Keratinocyte (primary cell): ENCODE results near the gene FSD1.

Source experiments
- EZH2 ChIP-seq: IDR thresholded peaks from one replicate; pipeline ENCODE4 v1.6.1; 2012; ENCODE audit warnings: inconsistent platforms, mild to moderate bottlenecking, low read length, moderate library complexity
- TF ChIP-seq, protein P1 (sequence below), 3 experiments: IDR thresholded peaks in 1 of 3; conservative IDR thresholded peaks in 1 of 3; optimal IDR thresholded peaks in 1 of 3; 2 replicates in 2 of 3; 3 replicates in 1 of 3; pipeline versions ENCODE3 to v1.5.1; 2011; ENCODE audit warnings: low read length in 3 of 3, mild to moderate bottlenecking in 3 of 3, moderate library complexity in 2 of 3, control low read depth in 1 of 3, inconsistent platforms in 1 of 3; ENCODE audit not compliant: insufficient read depth in 2 of 3; ENCODE audit errors: extremely low read depth in 1 of 3

DNA sequence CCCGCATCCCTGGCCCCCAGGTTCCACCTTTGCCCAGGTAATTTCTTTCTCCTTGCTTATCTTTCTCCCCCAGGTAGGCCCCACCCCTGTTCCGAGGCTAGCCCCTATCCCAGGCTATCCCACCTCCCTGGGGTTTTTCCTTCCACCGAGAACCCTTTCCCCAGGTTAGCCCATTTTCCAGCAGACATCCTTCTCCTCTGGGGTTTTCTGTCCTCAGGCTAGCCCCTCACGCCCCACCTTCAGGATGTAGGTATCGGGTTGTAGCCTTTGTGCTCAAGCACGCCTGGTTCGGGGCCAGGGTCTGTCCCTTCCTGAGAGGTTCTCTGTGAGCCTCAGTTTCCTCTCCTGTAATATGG is 837 bp downstream of the FSD1 start:
- TF ChIP-seq, protein P1, sequence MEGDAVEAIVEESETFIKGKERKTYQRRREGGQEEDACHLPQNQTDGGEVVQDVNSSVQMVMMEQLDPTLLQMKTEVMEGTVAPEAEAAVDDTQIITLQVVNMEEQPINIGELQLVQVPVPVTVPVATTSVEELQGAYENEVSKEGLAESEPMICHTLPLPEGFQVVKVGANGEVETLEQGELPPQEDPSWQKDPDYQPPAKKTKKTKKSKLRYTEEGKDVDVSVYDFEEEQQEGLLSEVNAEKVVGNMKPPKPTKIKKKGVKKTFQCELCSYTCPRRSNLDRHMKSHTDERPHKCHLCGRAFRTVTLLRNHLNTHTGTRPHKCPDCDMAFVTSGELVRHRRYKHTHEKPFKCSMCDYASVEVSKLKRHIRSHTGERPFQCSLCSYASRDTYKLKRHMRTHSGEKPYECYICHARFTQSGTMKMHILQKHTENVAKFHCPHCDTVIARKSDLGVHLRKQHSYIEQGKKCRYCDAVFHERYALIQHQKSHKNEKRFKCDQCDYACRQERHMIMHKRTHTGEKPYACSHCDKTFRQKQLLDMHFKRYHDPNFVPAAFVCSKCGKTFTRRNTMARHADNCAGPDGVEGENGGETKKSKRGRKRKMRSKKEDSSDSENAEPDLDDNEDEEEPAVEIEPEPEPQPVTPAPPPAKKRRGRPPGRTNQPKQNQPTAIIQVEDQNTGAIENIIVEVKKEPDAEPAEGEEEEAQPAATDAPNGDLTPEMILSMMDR (optimal IDR thresholded peaks at IDR 0.05 in 1 of 3, IDR thresholded peaks at IDR 0.05 in 1 of 3, conservative IDR thresholded peaks at IDR 0.05 in 1 of 3; ENCODE audit: extremely low read depth in 1 of 3, insufficient read depth in 2 of 3, low read length in 3 of 3): no peak
- TF ChIP-seq EZH2: no peak
